WTC11 (cell line): ENCODE data around the gene NR3C2. TPM values are rescaled to one million over a fixed set of nuclear protein-coding genes. Genes with fewer than 3 reads are reported as not detected.

Source experiments
- ATAC-seq: fragments of 200-7000 bp; cut with Tn5 transposase; 2 replicates; pipeline ENCODE4 v1.10.0; 2021; ENCODE audit warnings: mild to moderate bottlenecking, moderate library complexity
- CTCF ChIA-PET: fragments of 300-600 bp; sonication (Branson Sonifier 250); formaldehyde crosslinking; loops from one replicate; lab custom pipeline; 2021; ENCODE audit warnings: antibody characterized with exemption; lab: Charles Lee
- POLR2A ChIA-PET: fragments of 350-600 bp; sonication (Branson Sonifier 250); formaldehyde crosslinking; loops from one replicate; lab custom pipeline; 2021; ENCODE audit warnings: antibody characterized with exemption; lab: Charles Lee
- DNase-seq: peaks from one replicate; pipeline ENCODE4 v3.0.0; 2021; ENCODE audit warnings: low spot score
- H3K27ac Mint-ChIP-seq: 2 replicates; pipeline ENCODE4 v1.8.0; 2021; ENCODE audit warnings: mixed read lengths
- H3K27me3 Mint-ChIP-seq: 2 replicates; pipeline ENCODE4 v1.8.0; 2021; ENCODE audit warnings: low read depth, mild to moderate bottlenecking, moderate library complexity, mixed read lengths
- H3K36me3 Mint-ChIP-seq: 2 replicates; pipeline ENCODE4 v1.8.0; 2021; ENCODE audit warnings: mixed read lengths
- H3K4me1 Mint-ChIP-seq: 2 replicates; pipeline ENCODE4 v1.8.0; 2022; ENCODE audit warnings: mixed read lengths
- H3K4me3 Mint-ChIP-seq: 2 replicates; pipeline ENCODE4 v1.8.0; 2021; ENCODE audit warnings: mild to moderate bottlenecking, moderate library complexity, mixed read lengths
- H3K9me3 Mint-ChIP-seq: 2 replicates; pipeline ENCODE4 v1.8.0; 2021; ENCODE audit warnings: mixed read lengths
- ATF3 ChIP-seq: sonication (generic); formaldehyde crosslinking; conservative IDR thresholded peaks from 2 replicates; pipeline ENCODE4 v1.8.1; 2022; ENCODE audit warnings: mild to moderate bottlenecking, missing genetic modification reagents
- CREM ChIP-seq: sonication (generic); formaldehyde crosslinking; IDR thresholded peaks from 2 replicates; pipeline ENCODE4 v1.8.1; 2022; ENCODE audit warnings: mild to moderate bottlenecking, missing genetic modification reagents, moderate library complexity
- FOXK1 ChIP-seq: sonication (generic); formaldehyde crosslinking; IDR thresholded peaks from 2 replicates; pipeline ENCODE4 v1.8.0; 2022; ENCODE audit warnings: mild to moderate bottlenecking, moderate library complexity, missing genetic modification reagents
- FOXP4 ChIP-seq: sonication (generic); formaldehyde crosslinking; IDR thresholded peaks from 2 replicates; pipeline ENCODE4 v1.8.0; 2022; ENCODE audit warnings: mild to moderate bottlenecking, missing genetic modification reagents
- GABPB1 ChIP-seq: sonication (generic); formaldehyde crosslinking; IDR thresholded peaks from 2 replicates; pipeline ENCODE4 v1.8.1; 2023; ENCODE audit warnings: mild to moderate bottlenecking, missing genetic modification reagents
- GTF2I ChIP-seq: fragments of 250-450 bp; sonication (Bioruptor Pico); conservative IDR thresholded peaks from 2 replicates; pipeline ENCODE4 v1.4.0; 2021; ENCODE audit warnings: mild to moderate bottlenecking
- MLX ChIP-seq: sonication (generic); formaldehyde crosslinking; IDR thresholded peaks from 2 replicates; pipeline ENCODE4 v1.8.1; 2023; ENCODE audit warnings: mild to moderate bottlenecking, missing genetic modification reagents, moderate library complexity
- NFATC4 ChIP-seq: fragments of 250-450 bp; sonication (Bioruptor Pico); IDR thresholded peaks from 2 replicates; pipeline ENCODE4 v1.9.0; 2021; ENCODE audit warnings: mild to moderate bottlenecking
- NFE2L1 ChIP-seq: sonication (generic); formaldehyde crosslinking; IDR thresholded peaks from 2 replicates; pipeline ENCODE4 v1.8.1; 2023; ENCODE audit warnings: missing genetic modification reagents
- NR3C1 ChIP-seq: sonication (generic); formaldehyde crosslinking; conservative IDR thresholded peaks from 2 replicates; pipeline ENCODE4 v1.8.1; 2023; ENCODE audit warnings: low read depth, mild to moderate bottlenecking, missing genetic modification reagents
- RORB ChIP-seq: fragments of 250-450 bp; sonication (Bioruptor Pico); IDR thresholded peaks from 2 replicates; pipeline ENCODE4 v1.9.0; 2021; ENCODE audit warnings: mild to moderate bottlenecking
- SP1 ChIP-seq: sonication (generic); formaldehyde crosslinking; conservative IDR thresholded peaks from 2 replicates; pipeline ENCODE4 v1.8.1; 2022; ENCODE audit warnings: missing genetic modification reagents
- USF2 ChIP-seq: sonication (generic); formaldehyde crosslinking; IDR thresholded peaks from 2 replicates; pipeline ENCODE4 v1.8.1; 2023; ENCODE audit warnings: mild to moderate bottlenecking, missing genetic modification reagents, moderate library complexity
- ZBTB43 ChIP-seq: sonication (generic); formaldehyde crosslinking; IDR thresholded peaks from 2 replicates; pipeline ENCODE4 v1.8.1; 2023; ENCODE audit warnings: mild to moderate bottlenecking, missing genetic modification reagents
- ZNF219 ChIP-seq: sonication (generic); formaldehyde crosslinking; IDR thresholded peaks from 2 replicates; pipeline ENCODE4 v1.8.0; 2023; ENCODE audit warnings: missing genetic modification reagents, mild to moderate bottlenecking, borderline replicate concordance
- ZNF232 ChIP-seq: sonication (generic); formaldehyde crosslinking; IDR thresholded peaks from 2 replicates; pipeline ENCODE4 v1.8.0; 2022; ENCODE audit warnings: mild to moderate bottlenecking, missing genetic modification reagents
- ZNF423 ChIP-seq: fragments of 250-450 bp; sonication (Bioruptor Pico); IDR thresholded peaks from 2 replicates; pipeline ENCODE4 v2.1.2; 2022; ENCODE audit warnings: mild to moderate bottlenecking, moderate library complexity
- ZNF512 ChIP-seq: sonication (generic); formaldehyde crosslinking; IDR thresholded peaks from 2 replicates; pipeline ENCODE4 v1.8.1; 2022; ENCODE audit warnings: missing genetic modification reagents, borderline replicate concordance
- ZNF671 ChIP-seq: fragments of 250-450 bp; sonication (Bioruptor Pico); IDR thresholded peaks from 2 replicates; pipeline ENCODE4 v1.8.0; 2021; ENCODE audit warnings: mild to moderate bottlenecking
- total RNA-seq: library from RNA; stranded (reverse); gene quantifications from 3 replicates; pipeline ENCODE4 v1.2.3, GENCODE V29; 2021

The NR3C2 gene
- total RNA-seq, 1 experiment from 2014 or later = 2.8 TPM

GRCh38 chr4:148166132-148166591, 276.1 kb downstream of the NR3C2 start:
- no peak overlapping the region for H3K27ac Mint-ChIP-seq
- peaks cover 20% of the 10 kb centered on the region for H3K4me1 Mint-ChIP-seq
- DNase-seq (no peak), ATAC-seq (no peak; the same call in 1 of the 2 replicates)
- no peaks in the 10 kb centered on the region for H3K9me3 Mint-ChIP-seq
- H3K27me3 Mint-ChIP-seq = no peaks in the 10 kb centered on the region
- TF ChIP-seq RORB (CRISPR knock-in tag) = no peak
- no peak for TF ChIP-seq ZNF232
- TF ChIP-seq GTF2I (CRISPR knock-in tag) = no peak
- TF ChIP-seq NFE2L1 = no peak
- TF ChIP-seq USF2 = no peak
- no peak for TF ChIP-seq FOXP4
- no peak for TF ChIP-seq ZNF512
- TF ChIP-seq ZBTB43 (CRISPR knock-in tag) = no peak
- TF ChIP-seq GABPB1 (CRISPR knock-in tag) = no peak
- TF ChIP-seq MLX (CRISPR knock-in tag) = no peak
- no peak for TF ChIP-seq NR3C1 (CRISPR knock-in tag)
- TF ChIP-seq ZNF423 = no peak
- TF ChIP-seq SP1 = no peak
- ChIA-PET POLR2A (interaction anchor here (0.8 kb wide), 1 partner anchor 28 kb away, joined by 3 read pairs; no protein-coding TSS in a partner anchor), CTCF (no interaction called here)
- H3K4me3 Mint-ChIP-seq = no peak overlapping the region
- H3K36me3 Mint-ChIP-seq = no peaks in the 10 kb centered on the region

- ChIA-PET POLR2A (interaction anchor here (0.5 kb wide), 1 partner anchor 29 kb away, joined by 3 read pairs; no protein-coding TSS in a partner anchor), CTCF (no interaction called here)
- DNase-seq = no peak
- ATAC-seq = no peak
- no peaks in the 10 kb centered on the region for H3K36me3 Mint-ChIP-seq
- no peak for TF ChIP-seq ATF3
- TF ChIP-seq NFATC4 (CRISPR knock-in tag) = no peak
- TF ChIP-seq CREM (CRISPR knock-in tag) = no peak
- H3K4me3 Mint-ChIP-seq = no peak overlapping the region
- peaks cover 20% of the 10 kb centered on the region for H3K4me1 Mint-ChIP-seq
- no peaks in the 10 kb centered on the region for H3K27me3 Mint-ChIP-seq
- no peaks in the 10 kb centered on the region for H3K9me3 Mint-ChIP-seq
- 0 out of 2 replicates have a peak overlapping the region, but pooled peaks have one; percentile 45 for H3K27ac Mint-ChIP-seq
Measured at GRCh38 chr4:148164557-148164956, 277.7 kb downstream of the NR3C2 start.

- H3K27ac Mint-ChIP-seq = no peak overlapping the region
- no peaks in the 10 kb centered on the region for H3K9me3 Mint-ChIP-seq
- H3K4me3 Mint-ChIP-seq = no peak overlapping the region
- ATAC-seq (no peak), DNase-seq (no peak)
- no peaks in the 10 kb centered on the region for H3K36me3 Mint-ChIP-seq
- CTCF ChIA-PET = no interaction called here
- no peaks in the 10 kb centered on the region for H3K27me3 Mint-ChIP-seq
- peaks cover 20% of the 10 kb centered on the region for H3K4me1 Mint-ChIP-seq
- POLR2A ChIA-PET = no interaction called here
- TF ChIP-seq ATF3 (no peak), ZNF219 (no peak), USF2 (no peak), FOXK1 (no peak), ZNF671 (CRISPR knock-in tag) (no peak)
Measured at GRCh38 chr4:148162991-148163390, 279.2 kb downstream of the NR3C2 start.
